ENCODE data around the gene TNNI3K.

The TNNI3K gene

GRCh38 chr1:74280642-74281396, 45.6 kb downstream of the TNNI3K start:
- DNase-seq, result no peak

- no peak for DNase-seq
Measured at GRCh38 chr1:74286414-74286813, 51.2 kb downstream of the TNNI3K start.

GRCh38 chr1:74314438-74314837, 79.3 kb downstream of the TNNI3K start:
- DNase-seq, result no peak

GRCh38 chr1:74316302-74316701, 81.1 kb downstream of the TNNI3K start:
- no peak for DNase-seq

GRCh38 chr1:74317663-74318062, 82.5 kb downstream of the TNNI3K start:
- no peak for DNase-seq

- DNase-seq, result no peak
Measured at GRCh38 chr1:74323937-74324473, 88.8 kb downstream of the TNNI3K start.

- DNase-seq, result no peak
Measured at GRCh38 chr1:74324684-74325448, 89.7 kb downstream of the TNNI3K start.

- no peak for DNase-seq
Measured at GRCh38 chr1:74328851-74329250, 93.7 kb downstream of the TNNI3K start.

GRCh38 chr1:74333244-74333643, 98.1 kb downstream of the TNNI3K start:
- DNase-seq, result no peak

- no peak for DNase-seq
Measured at GRCh38 chr1:74334147-74334546, 99.0 kb downstream of the TNNI3K start.

- no peak for DNase-seq
Measured at GRCh38 chr1:74340656-74341055, 105.5 kb downstream of the TNNI3K start.

- DNase-seq, result no peak
Measured at GRCh38 chr1:74341702-74342339, 106.6 kb downstream of the TNNI3K start.

- peak in 29 of 58 donors; percentile 0 to 63 (median 7) for DNase-seq
Measured at GRCh38 chr1:74343216-74343615, 108.0 kb downstream of the TNNI3K start.

GRCh38 chr1:74344387-74344786, 109.2 kb downstream of the TNNI3K start:
- no peak for DNase-seq

- no peak for DNase-seq
Measured at GRCh38 chr1:74356493-74356892, 121.3 kb downstream of the TNNI3K start.

- DNase-seq, result no peak
Measured at GRCh38 chr1:74357150-74357549, 122.0 kb downstream of the TNNI3K start.

- DNase-seq, result no peak
Measured at GRCh38 chr1:74357756-74358155, 122.6 kb downstream of the TNNI3K start.

GRCh38 chr1:74362691-74363090, 127.5 kb downstream of the TNNI3K start:
- no peak for DNase-seq

GRCh38 chr1:74363220-74363619, 128.0 kb downstream of the TNNI3K start:
- peak in 31 of 58 donors; percentile 1 to 63 (median 5) for DNase-seq

- no peak for DNase-seq
Measured at GRCh38 chr1:74367175-74367813, 132.1 kb downstream of the TNNI3K start.

GRCh38 chr1:74368335-74368734, 133.1 kb downstream of the TNNI3K start:
- no peak for DNase-seq
